Measurements from ENCODE around the gene MSRB1. TPM values are rescaled to one million over a fixed set of nuclear protein-coding genes. Genes with fewer than 3 reads are reported as not detected.

MSRB1 gene, protein sequence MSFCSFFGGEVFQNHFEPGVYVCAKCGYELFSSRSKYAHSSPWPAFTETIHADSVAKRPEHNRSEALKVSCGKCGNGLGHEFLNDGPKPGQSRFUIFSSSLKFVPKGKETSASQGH
- total RNA-seq (2022) (5.8 and 7.4 TPM in 2 replicates), Bru-seq, nascent RNA (percentile 38 among the genes with signal in this experiment), BruChase-seq, experiment 1, labeled RNA remaining after a 6-hour chase (percentile 48 among the genes with signal in this experiment), BruChase-seq, experiment 2, labeled RNA remaining after a 2-hour chase (percentile 44 among the genes with signal in this experiment)
- long read RNA-seq, transcript MSRB1-201 (4 exons, 1,423 nt), result major isoform, 21 of 21 reads
- long read RNA-seq, partial matches to known transcripts, result 0 of 21 reads
- long read RNA-seq, other reads (novel, unspliced or antisense), result 0 of 21 reads

DNA sequence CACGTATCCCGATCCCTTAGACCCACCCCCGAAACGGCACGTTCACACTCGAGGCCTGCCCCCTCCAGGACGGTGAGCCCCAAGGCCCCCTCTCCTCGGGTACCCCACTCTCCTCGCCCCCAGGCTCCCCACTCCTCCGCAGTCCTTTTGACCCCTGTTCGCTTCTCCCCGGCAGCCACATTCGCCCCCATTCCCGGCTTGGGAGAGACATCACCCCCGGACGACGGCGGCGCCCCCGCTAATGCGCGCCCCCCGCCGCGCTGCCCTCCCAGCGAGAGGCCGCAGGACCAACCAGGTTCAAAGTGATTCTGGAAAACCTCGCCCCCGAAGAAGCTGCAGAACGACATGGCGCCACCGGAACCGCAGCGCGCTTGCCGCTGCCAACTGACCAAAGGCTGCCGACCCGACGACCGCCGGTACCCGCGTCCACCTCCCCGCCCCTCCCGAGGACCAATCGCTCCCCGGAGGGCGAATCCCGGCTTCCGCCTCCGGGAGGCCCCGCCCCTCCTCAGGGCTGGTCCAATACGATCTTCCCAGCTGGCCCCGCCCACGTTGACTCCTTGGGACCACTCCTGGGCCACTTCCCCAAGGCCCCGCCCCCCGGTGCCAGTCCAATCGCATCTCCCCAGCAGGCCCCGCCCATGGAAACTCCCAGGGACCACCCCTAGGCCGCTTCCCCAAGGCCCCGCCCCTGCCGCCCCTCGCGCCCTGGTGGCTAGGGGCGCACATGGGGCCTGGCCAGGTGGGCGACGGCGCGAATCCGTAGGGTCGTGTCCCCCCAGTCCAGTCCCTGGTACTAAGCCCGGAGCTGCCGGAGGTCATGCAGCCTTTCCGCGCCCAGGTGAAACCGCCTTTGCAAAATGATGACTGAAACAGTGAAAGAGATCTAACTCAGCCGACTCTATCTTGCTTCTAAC, at the start of gene MSRB1:
TSS of gene MSRB1 (minus strand) at position 390 of the 917 bp plus-strand sequence. CDS start at position 347, 43 bp downstream.
- H3K4me1 Mint-ChIP-seq (ENCODE audit: insufficient read depth, unreplicated experiment), result peaks cover 5% of the 10 kb centered on the region
- no peak for TF ChIP-seq CTCF (IDR thresholded peaks at IDR 0.05; ENCODE audit: unreplicated experiment)
- H3K27me3 Mint-ChIP-seq (ENCODE audit: insufficient read depth, unreplicated experiment), result no peaks in the 10 kb centered on the region
- intact Hi-C loops (cut with micrococcal nuclease), result no loop called here
- no TSS peak for BruUV-seq (replicated peaks)
- peaks cover 11% of the 10 kb centered on the region for H3K36me3 Mint-ChIP-seq (ENCODE audit: insufficient read depth, unreplicated experiment)
- H3K9me3 Mint-ChIP-seq (ENCODE audit: unreplicated experiment), result no peaks in the 10 kb centered on the region
- peak within 1 kb of the TSS; percentile 42 for H3K27ac Mint-ChIP-seq (ENCODE audit: low read depth, unreplicated experiment)
- peak within 1 kb of the TSS; percentile 87 for H3K4me3 Mint-ChIP-seq (ENCODE audit: unreplicated experiment)
- CTCF ChIA-PET, result interaction anchor here (0.6 to 1.4 kb wide), 3 partner anchors 9 to 197 kb away, joined by 3 to 4 read pairs (median 3); no protein-coding TSS in a partner anchor
- peak; percentile 99 for DNase-seq (ENCODE audit: unreplicated experiment)
- POLR2A ChIA-PET, result interaction anchor here (0.6 to 2.8 kb wide), 13 partner anchors 9 to 212 kb away, joined by 3 to 33 read pairs (median 3); partner anchors contain the start of genes NDUFB10, NUBP2, RPS2 and SPSB3

DNA sequence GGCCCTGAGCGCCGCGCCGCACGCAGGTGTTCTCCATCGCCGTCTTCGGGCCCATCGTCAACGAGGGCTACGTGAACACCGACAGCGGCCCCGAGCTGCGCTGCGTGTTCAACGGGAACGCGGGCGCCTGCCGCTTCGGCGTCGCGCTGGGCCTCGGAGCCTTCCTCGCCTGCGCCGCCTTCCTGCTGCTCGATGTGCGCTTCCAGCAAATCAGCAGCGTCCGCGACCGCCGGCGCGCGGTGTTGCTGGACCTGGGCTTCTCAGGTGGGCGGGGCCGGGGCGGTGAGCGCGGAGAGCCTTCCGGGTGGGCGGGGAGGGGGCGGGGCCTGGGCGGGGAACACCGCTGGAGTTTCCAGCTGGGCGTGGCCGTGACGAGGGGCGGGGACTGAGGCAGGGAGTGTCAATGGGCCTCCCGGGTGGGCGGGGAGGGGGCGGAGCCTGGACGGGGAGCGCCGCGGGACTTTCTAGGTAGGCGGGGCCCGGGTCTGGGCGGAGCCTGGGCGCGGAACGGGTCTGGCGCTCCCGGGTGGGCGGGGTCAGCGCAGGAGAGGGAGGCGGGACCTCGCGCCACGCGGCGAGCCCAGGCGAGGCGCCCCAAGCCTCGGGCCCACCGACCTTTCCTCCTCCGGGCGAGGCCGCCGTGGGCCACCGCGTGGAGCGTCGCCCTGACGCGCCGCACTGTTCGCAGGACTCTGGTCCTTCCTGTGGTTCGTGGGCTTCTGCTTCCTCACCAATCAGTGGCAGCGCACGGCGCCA, 49.1 kb upstream of the MSRB1 start:
- POLR2A ChIA-PET, result no interaction called here
- no peak overlapping the region for H3K4me3 Mint-ChIP-seq (ENCODE audit: unreplicated experiment)
- DNase-seq (ENCODE audit: unreplicated experiment), result peak; percentile 79
- CTCF ChIA-PET, result interaction anchor here (0.6 to 1.5 kb wide), 2 partner anchors 12 to 159 kb away, joined by 3 to 6 read pairs; no protein-coding TSS in a partner anchor
- no peaks in the 10 kb centered on the region for H3K9me3 Mint-ChIP-seq (ENCODE audit: unreplicated experiment)
- no TSS peak for BruUV-seq (replicated peaks)
- no peaks in the 10 kb centered on the region for H3K27me3 Mint-ChIP-seq (ENCODE audit: insufficient read depth, unreplicated experiment)
- H3K36me3 Mint-ChIP-seq (ENCODE audit: insufficient read depth, unreplicated experiment), result peaks cover 37% of the 10 kb centered on the region
- TF ChIP-seq CTCF (IDR thresholded peaks at IDR 0.05; ENCODE audit: unreplicated experiment), result no peak
- H3K27ac Mint-ChIP-seq (ENCODE audit: low read depth, unreplicated experiment), result no peak overlapping the region
- intact Hi-C loops (cut with micrococcal nuclease), result no loop called here
- H3K4me1 Mint-ChIP-seq (ENCODE audit: insufficient read depth, unreplicated experiment), result peaks cover 18% of the 10 kb centered on the region

DNA sequence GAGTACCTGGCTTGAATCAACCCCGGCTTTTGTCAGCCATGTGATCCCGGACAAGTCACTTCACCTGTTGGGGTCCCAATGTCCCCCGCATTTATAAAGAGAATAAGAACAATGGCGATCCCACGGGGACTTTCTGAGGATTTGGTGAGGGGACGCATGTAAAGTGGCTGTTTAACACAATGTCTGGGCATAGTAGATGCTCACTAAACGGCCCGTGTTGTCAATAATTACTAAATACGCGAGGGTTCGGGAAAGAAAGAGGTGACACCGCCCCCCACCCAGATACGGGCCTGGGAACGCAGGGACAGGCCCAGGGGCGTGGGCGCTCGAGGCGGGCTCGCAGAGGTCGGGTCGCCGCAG, 48.6 kb upstream of the MSRB1 start:
- no TSS peak for BruUV-seq (replicated peaks)
- intact Hi-C loops (cut with micrococcal nuclease), result no loop called here
- H3K27me3 Mint-ChIP-seq (ENCODE audit: insufficient read depth, unreplicated experiment), result no peaks in the 10 kb centered on the region
- H3K27ac Mint-ChIP-seq (ENCODE audit: low read depth, unreplicated experiment), result no peak overlapping the region
- ChIA-PET CTCF (interaction anchor here (0.5 kb wide), 1 partner anchor 25 kb away, joined by 3 read pairs; no protein-coding TSS in a partner anchor), POLR2A (no interaction called here)
- no peak for DNase-seq (ENCODE audit: unreplicated experiment)
- peaks cover 32% of the 10 kb centered on the region for H3K36me3 Mint-ChIP-seq (ENCODE audit: insufficient read depth, unreplicated experiment)
- H3K4me3 Mint-ChIP-seq (ENCODE audit: unreplicated experiment), result no peak overlapping the region
- H3K4me1 Mint-ChIP-seq (ENCODE audit: insufficient read depth, unreplicated experiment), result peaks cover 18% of the 10 kb centered on the region
- no peaks in the 10 kb centered on the region for H3K9me3 Mint-ChIP-seq (ENCODE audit: unreplicated experiment)
- TF ChIP-seq CTCF (IDR thresholded peaks at IDR 0.05; ENCODE audit: unreplicated experiment), result no peak
